NB4 (cell line): ENCODE data around the gene ZNF695.
"Not testable (repeated sequence)": the region's sequence is repeated elsewhere in the genome, so short reads cannot be mapped to it uniquely, and the experiment has no call there.

Experiments used
- DNase-seq: peaks from one replicate; pipeline ENCODE4 v3.0.0; 2010; ENCODE audit warnings: low read depth
- H3K4me3 ChIP-seq: one replicate; pipeline ENCODE4 v1.5.1; 2011; ENCODE audit warnings: mild to moderate bottlenecking, low read depth, low read length, moderate library complexity
- CTCF ChIP-seq: IDR thresholded peaks from one replicate; pipeline ENCODE4 v1.5.1; 2012; ENCODE audit warnings: low read depth, low read length
- MYC ChIP-seq: IDR thresholded peaks from 2 replicates; pipeline ENCODE4 v1.6.1; 2011; ENCODE audit warnings: low read depth, low read length
- POLR2A ChIP-seq: IDR thresholded peaks from 2 replicates; pipeline ENCODE4 v1.6.1; 2011; ENCODE audit warnings: mild to moderate bottlenecking; ENCODE audit not compliant: insufficient read length; ENCODE audit errors: extremely low read depth
- TF ChIP-seq, protein P1 (sequence below): IDR thresholded peaks from 2 replicates; pipeline ENCODE4 v1.6.1; 2011; ENCODE audit warnings: low read depth, low read length

The ZNF695 gene

DNA sequence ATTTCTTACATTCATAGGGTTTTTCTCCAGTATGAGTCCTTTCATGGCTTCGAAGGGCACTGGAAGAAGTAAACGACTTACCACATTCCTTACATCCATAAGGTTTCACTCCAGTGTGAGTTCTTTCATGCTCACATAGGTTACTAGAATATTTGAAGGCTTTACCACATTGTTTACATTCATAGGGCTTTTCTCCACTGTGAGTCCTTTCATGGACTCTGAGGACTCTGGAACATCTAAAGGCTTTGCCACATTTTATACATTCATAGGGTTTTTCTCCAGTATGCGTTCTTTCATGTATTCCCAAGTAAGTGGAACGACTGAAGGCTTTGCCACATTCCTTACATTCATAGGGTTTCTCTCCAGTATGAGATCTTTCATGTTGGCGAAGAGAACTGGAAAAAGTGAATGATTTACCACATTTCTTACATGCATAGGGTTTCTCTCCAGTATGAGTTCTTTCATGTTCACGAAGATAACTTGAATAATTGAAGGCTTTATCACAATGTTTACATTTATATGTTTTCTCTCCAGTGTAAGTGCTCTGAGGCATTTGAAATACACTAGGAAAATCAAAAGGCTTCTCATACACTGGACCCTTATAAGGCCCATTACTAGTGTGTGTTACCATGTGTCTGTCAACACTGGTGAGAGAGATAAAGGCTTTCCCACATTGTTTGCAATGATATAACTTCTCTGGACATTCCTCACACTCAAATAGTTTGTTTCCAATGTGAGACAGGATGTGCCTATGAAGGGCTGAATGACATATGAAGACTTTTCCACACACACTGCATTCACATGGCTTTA is 29.9 kb upstream of the ZNF695 start:
- DNase-seq: no peak
- no peak overlapping the region for H3K4me3 ChIP-seq

GRCh38 chr1:247032306-247032705 is 24.4 kb upstream of the ZNF695 start:
- not testable (repeated sequence) for DNase-seq, H3K4me3 ChIP-seq

More for the DNA sequence above, 29.9 kb upstream of the ZNF695 start:
- TF ChIP-seq POLR2A: no peak

DNA sequence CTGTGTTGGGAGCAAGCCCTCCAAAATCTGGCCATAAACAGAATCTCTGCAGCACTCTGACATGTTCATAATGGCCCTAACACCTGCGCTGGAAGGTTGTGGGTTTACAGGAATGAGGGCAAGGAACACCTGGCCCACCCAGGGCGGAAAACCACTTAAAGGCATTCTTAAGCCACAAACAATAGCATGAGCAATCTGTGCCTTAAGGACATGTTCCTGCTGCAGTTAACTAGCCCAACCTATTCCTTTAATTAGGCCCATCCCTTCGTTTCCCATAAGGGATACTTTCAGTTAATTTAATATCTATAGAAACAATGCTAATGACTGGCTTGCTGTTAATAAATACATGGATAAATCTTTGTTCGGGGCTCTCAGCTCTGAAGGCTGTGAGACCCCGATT is 16.8 kb upstream of the ZNF695 start:
- H3K4me3 ChIP-seq, DNase-seq: not testable (repeated sequence)

- TF ChIP-seq, protein P1, sequence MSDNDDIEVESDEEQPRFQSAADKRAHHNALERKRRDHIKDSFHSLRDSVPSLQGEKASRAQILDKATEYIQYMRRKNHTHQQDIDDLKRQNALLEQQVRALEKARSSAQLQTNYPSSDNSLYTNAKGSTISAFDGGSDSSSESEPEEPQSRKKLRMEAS: no peak
- TF ChIP-seq MYC: no peak
- TF ChIP-seq CTCF: no peak
- TF ChIP-seq POLR2A: no peak
- H3K4me3 ChIP-seq: no peak overlapping the region
- no peak for DNase-seq
Measured at GRCh38 chr1:247013391-247013790, 5.5 kb upstream of the ZNF695 start.

DNA sequence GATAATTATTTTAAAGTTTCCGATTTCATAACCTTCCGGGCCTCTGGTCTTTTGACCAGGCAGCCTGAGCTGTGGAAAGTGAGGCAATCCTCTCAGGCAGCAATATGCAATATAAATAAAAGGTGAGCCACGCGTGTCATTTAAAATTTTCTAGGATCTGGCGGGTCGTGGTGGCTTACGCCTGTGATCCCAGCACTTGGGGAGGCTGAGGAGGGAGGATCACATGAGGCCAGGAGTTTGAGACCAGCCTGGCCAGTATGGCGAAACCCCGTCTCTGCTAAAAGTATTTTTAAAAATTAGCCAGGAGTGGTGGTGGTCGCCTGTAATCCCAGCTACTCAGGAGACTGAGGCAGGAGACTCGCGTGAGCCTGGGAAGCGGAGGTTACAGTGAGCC is 546 bp upstream of the ZNF695 start:
- no peak for TF ChIP-seq POLR2A
- TF ChIP-seq MYC: no peak
- TF ChIP-seq, protein P1: no peak
- peak overlapping the region; percentile 58 for H3K4me3 ChIP-seq
- no peak for DNase-seq

- DNase-seq, H3K4me3 ChIP-seq: not testable (repeated sequence)
Measured at GRCh38 chr1:247004081-247004480, 3.8 kb downstream of the ZNF695 start.

DNA sequence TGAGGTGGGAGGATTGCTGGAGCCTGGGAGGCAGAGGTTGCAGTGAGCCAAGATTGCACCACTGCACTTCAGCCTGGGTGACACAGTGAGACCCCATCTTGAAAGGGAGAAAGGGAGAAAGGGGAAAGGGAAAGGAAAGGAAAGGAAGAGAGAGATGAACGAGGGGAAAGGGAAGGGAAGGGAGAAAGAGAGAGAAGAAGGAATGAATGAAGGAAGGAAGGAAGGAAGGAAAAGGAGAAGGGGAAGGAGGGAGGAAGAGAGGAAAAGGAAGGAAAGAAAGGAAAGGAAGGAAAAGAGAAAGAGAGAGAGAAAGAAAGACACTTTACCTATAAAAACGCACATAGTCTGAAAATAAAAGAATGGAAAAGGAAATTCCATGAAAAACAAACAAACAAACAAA is 18.0 kb downstream of the ZNF695 start:
- no peak overlapping the region for H3K4me3 ChIP-seq
- TF ChIP-seq CTCF: no peak
- TF ChIP-seq, protein P1: no peak
- TF ChIP-seq MYC: no peak
- DNase-seq: no peak

DNA sequence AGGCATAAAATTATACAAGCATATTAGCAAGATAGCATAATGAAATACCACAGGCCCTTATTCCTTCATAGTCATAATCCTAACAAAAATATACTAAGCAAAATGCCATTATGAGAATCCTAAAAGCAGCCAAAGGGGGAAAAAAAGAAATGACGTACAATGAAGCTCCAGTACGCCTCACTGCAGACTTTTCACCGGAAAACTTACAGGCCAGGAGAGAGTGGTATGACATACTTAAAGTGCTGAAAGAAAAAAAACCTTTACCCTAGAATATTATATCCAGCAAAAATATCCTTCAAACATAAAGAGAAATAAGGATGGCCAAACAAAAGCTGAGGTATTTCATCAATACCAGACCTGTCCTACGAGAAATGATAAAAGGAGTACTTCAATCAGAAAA is 19.5 kb downstream of the ZNF695 start:
- TF ChIP-seq, protein P1: no peak
- no peak for TF ChIP-seq MYC
- no peak overlapping the region for H3K4me3 ChIP-seq
- no peak for DNase-seq

GRCh38 chr1:246987083-246987690 is 20.7 kb downstream of the ZNF695 start:
- no peak for TF ChIP-seq CTCF
- TF ChIP-seq, protein P1: no peak
- TF ChIP-seq MYC: no peak
- TF ChIP-seq POLR2A: no peak
- no peak overlapping the region for H3K4me3 ChIP-seq
- DNase-seq: peak; percentile 4
